Mesodermal cell (in vitro differentiated cells): ENCODE measurements around the gene TBC1D5.
"Not testable (repeated sequence)": the region's sequence is repeated elsewhere in the genome, so short reads cannot be mapped to it uniquely, and the experiment has no call there.

Experiments
- H3K27ac ChIP-seq: 2 replicates; pipeline ENCODE4 v1.7.0; 2013; ENCODE audit warnings: mild to moderate bottlenecking, low read depth, low read length, moderate library complexity; ENCODE audit not compliant: severe bottlenecking
- H3K36me3 ChIP-seq: 2 replicates; pipeline ENCODE4 v1.7.1; 2013; ENCODE audit warnings: mild to moderate bottlenecking, low read length, moderate library complexity; ENCODE audit not compliant: control insufficient read depth, insufficient read depth
- H3K4me1 ChIP-seq: one replicate; pipeline ENCODE4 v1.7.1; 2013; ENCODE audit warnings: mild to moderate bottlenecking, low read length; ENCODE audit not compliant: insufficient read depth, control insufficient read depth, poor library complexity, severe bottlenecking
- H3K4me3 ChIP-seq: 2 replicates; pipeline ENCODE4 v1.7.0; 2013; ENCODE audit warnings: low read length, control low read depth, mild to moderate bottlenecking; ENCODE audit not compliant: insufficient read depth, poor library complexity, severe bottlenecking; ENCODE audit errors: extremely low read depth
- H3K9me3 ChIP-seq: 2 replicates; pipeline ENCODE4 v1.7.1; 2013; ENCODE audit warnings: mild to moderate bottlenecking, low read length, moderate library complexity; ENCODE audit not compliant: control insufficient read depth
- WGBS, 2 experiments: methylation state at CpG; one replicate each; pipeline ENCODE4 v1.1.5; 2013; ENCODE audit warnings: missing lambda C conversion rate in 2 of 2; ENCODE audit not compliant: insufficient coverage in 2 of 2; 5-methylcytosine and 5-hydroxymethylcytosine counted together

The TBC1D5 gene

DNA sequence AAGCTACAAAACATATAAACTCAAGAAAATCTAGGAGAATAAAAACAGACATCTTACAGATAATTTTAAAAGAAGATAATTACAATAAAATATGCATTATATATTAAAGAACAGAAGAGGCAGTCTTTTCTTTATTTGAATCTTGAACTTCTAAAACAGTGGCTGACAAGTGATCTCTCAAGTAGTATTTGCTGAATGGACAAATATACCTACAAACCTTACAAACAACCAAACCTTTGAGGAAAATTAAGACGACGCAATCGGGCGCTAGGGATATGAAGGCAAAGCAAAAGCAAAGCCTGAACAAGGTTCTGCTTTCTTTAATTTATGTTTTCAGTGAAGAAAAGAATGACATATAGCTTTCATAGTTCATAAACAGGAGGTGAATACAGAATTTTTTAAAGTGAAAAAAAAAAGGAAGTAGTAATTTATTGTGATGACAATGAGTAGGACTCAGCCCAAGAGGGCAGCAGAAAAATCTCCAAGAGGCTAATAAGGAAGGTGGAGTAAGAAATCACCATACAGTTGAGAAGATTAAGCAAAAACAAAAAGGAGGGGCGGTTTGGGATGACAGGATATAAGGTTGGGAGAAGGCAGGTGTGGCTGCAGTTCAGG lies 347.8 kb downstream of the TBC1D5 start:
- Histone ChIP-seq H3K36me3 (no peaks in the 10 kb centered on the region), H3K9me3 (no peaks in the 10 kb centered on the region), H3K27ac (no peak overlapping the region), H3K4me1 (no peaks in the 10 kb centered on the region), H3K4me3 (no peak overlapping the region)
- 83 to 96% methylated on average over 1 to 3 of the region's 5 CpGs for WGBS, 2 experiments

DNA sequence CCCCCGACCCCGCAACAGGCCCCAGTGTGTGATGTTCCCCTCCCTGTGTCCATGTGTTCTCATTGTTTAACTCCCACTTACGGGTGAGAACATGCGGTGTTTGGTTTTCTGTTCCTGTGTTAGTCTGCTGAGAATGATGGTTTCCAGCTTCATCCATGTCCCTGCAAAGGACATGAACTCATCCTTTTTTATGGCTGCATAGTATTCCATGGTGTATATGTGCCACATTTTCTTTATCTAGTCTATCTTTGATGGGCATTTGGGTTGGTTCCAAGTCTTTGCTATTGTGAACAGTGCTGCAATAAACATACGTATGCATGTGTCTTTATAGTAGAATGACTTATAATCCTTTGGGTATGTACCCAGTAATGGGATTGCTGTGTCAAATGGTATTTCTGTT lies 349.9 kb downstream of the TBC1D5 start:
- 100% methylated on average over 1 of the region's 5 CpGs; no CpG with 5 or more reads in 1 of the 2 experiments for WGBS, 2 experiments

DNA sequence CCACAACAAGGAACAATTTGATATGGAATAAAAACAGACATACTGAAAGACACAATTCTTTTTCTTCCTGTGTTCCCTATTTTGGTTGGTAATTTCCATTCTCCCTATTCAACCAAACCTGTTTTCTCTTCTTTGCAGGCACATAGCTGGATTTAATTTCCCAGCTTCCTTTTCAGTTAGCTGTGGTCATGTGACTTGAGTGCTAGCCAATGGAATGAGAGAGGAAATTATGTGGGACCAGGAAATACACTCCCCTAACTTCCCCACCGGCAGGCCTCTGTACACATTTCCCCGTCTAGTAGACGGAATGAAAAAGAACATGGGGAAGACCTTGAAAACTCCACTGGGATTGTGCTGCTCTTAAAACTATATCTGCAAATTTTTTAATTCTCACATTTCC lies 351.6 kb downstream of the TBC1D5 start:
- H3K9me3 ChIP-seq: no peaks in the 10 kb centered on the region
- WGBS, 2 experiments: 97 to 100% methylated on average over 3 of the region's 3 CpGs
- H3K4me3 ChIP-seq: no peak overlapping the region
- no peaks in the 10 kb centered on the region for H3K4me1 ChIP-seq
- no peaks in the 10 kb centered on the region for H3K36me3 ChIP-seq
- no peak overlapping the region for H3K27ac ChIP-seq

More for the DNA sequence above, 349.9 kb downstream of the TBC1D5 start:
- H3K9me3 ChIP-seq, H3K27ac ChIP-seq, H3K36me3 ChIP-seq, H3K4me3 ChIP-seq, H3K4me1 ChIP-seq: not testable (repeated sequence)

DNA sequence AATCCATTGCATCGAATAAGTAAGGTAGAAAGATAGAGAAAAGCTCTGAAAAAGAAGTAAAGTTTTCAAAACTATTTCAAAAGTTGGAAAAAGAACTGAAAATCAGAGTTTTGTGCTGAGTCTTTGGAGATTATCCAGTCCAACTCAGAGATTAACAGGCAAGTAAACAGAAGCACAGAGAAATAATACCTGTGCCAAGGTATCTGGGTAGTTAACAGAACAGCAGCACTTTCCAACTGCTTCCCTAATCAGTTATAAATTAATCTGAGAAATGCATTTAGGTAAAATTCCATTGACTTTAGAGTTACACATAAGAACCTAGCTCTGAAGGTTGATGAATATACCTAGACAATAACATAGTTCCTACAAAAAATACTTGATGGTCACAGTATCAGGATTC lies 355.3 kb downstream of the TBC1D5 start:
- WGBS, 2 experiments: 100% methylated on average over 1 of the region's 1 CpG; no CpG with 5 or more reads in 1 of the 2 experiments
- Histone ChIP-seq H3K27ac (no peak overlapping the region), H3K4me3 (no peak overlapping the region), H3K4me1 (no peaks in the 10 kb centered on the region), H3K9me3 (no peaks in the 10 kb centered on the region), H3K36me3 (no peaks in the 10 kb centered on the region)

DNA sequence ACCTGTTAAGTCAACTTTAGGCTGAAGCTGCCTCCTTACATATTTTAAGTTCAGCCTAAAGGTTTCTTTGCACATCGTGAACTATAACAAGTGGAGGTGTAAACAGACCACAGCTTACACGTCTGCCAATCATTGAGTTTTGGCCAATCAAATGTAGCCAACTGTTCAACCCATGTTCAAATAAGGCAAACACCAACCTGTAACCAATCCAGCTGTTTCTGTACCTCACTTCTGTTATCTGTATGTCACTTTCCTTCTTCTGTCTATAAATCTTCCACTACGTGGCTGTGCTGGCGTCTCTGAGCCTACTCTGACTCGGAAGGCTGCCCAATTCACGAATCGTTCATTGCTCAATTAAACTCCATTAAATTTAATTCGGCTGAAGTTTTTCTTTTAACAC lies 356.0 kb downstream of the TBC1D5 start:
- no peaks in the 10 kb centered on the region for H3K9me3 ChIP-seq
- 95 to 98% methylated on average over 8 of the region's 8 CpGs for WGBS, 2 experiments

DNA sequence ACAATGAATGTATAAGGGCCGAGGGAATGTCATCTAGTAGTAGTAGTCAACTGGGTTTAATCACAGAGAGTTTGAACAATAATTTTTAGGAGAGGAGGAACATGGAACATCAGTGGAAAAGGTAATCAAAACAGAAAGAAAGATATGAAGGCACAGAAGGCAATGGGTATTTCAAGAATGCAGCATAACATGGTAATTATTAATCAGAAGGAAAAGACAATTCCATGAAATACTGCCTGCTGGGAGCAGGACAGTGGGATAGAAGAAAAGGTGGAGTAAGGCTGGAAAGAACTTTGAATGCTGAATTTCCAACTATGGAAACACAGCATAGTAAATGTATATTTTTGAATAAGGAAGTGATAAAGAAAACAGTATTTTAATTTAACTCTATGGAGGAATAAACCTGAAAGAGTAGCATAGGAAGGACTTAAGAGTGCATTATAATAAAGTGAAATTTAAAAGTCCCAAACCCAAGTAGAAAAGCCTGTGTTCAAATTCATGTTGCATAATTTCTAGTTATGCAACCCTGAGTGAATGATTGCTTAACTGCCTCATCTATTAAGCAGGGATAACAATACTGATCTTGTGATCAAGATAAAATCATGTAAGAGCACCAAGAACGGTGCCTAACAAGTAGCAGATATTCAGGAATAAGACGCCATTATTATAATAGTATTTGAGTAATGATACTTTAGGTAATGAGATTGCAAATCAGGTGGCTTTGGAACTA lies 357.7 kb downstream of the TBC1D5 start:
- H3K4me3 ChIP-seq: no peak overlapping the region
- WGBS, 2 experiments: 100% methylated on average over 2 of the region's 3 CpGs
- H3K9me3 ChIP-seq: no peaks in the 10 kb centered on the region
- no peaks in the 10 kb centered on the region for H3K4me1 ChIP-seq
- no peaks in the 10 kb centered on the region for H3K36me3 ChIP-seq
- H3K27ac ChIP-seq: no peak overlapping the region

More for the DNA sequence above, 356.0 kb downstream of the TBC1D5 start:
- Histone ChIP-seq H3K36me3 (no peaks in the 10 kb centered on the region), H3K4me3 (no peak overlapping the region), H3K27ac (no peak overlapping the region), H3K4me1 (no peaks in the 10 kb centered on the region)

DNA sequence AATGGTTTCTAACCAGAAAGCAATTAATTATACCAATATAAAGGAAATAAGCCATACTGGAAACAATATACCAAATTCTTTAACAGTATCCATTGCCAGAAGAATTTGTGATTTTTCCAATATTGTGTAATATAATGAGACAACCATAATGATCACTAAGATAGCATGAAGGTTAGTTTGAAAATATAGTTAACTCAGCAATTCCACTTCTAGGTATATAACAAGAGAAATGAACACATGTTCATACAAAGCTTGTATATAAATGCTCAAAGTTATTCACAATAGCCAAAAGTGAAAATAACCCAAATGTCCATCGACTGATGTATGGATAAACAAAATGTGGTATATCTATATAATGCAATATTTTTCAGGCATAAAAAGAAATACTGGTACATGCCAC lies 369.1 kb downstream of the TBC1D5 start:
- Histone ChIP-seq H3K4me1 (peaks cover 5% of the 10 kb centered on the region), H3K36me3 (peaks cover 4% of the 10 kb centered on the region), H3K9me3 (no peaks in the 10 kb centered on the region), H3K4me3 (no peak overlapping the region), H3K27ac (no peak overlapping the region)
- WGBS, 2 experiments: no CpG with 5 or more reads among the region's 1 CpG

DNA sequence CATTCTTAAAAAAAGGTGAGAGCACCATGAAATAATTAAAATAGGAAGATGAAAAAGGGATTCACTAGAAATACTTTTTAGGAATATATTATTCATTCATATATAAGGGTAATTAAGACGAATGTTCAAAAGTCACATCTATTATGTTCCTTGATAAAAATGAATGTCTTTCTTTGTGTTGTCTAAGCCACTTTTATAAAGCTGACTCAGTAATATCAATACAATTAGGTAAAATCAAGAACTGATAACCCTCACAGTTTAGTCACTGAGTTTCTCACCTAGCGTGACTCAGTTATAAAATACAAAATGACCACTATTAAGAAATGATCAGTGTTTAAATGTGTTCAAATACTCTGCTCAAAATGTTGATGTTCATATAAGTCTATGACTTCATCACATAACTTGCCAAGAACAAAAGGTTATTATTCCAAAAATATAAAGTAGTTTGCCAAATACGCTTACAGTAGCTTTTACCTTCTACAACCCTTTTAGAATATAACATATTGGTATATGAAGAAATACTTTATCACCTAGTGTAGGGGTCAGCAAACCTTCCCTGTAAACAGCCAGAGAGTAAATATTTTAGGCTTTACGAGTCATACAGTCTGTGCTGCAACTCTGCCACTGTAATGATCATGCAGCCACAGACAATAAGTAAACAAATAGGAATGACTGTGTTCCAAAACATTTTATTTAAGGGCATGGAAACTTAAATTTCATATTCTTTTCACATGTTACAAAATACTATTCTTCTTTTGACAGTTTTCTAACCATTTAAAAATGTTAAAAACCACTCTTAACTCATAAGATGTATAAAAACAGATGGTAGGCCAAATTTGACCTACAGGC lies 369.8 kb downstream of the TBC1D5 start:
- H3K4me3 ChIP-seq: no peak overlapping the region
- 100% methylated on average over 1 of the region's 4 CpGs; no CpG with 5 or more reads in 1 of the 2 experiments for WGBS, 2 experiments

DNA sequence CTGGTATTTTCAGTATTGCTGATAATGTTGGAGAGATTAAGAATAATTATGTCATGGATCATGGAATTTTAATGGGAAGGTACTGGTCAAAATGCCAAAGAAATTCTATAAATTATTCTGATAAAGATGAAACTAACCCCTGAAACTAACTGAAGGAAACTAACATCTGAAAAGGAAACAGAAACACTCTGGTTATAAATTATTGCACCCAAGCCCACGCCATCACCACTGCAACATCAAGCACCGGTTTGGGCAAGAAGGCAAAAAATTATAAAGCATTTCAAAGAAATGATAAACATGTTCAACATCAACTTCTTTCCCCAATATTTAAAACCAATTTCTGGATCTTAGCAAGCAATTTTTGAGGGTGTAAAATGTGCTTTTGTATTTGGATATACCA lies 372.5 kb downstream of the TBC1D5 start:
- Histone ChIP-seq H3K4me1 (peaks cover 5% of the 10 kb centered on the region), H3K27ac (no peak overlapping the region), H3K36me3 (peaks cover 4% of the 10 kb centered on the region), H3K9me3 (no peaks in the 10 kb centered on the region), H3K4me3 (no peak overlapping the region)
- WGBS, 2 experiments: no CpG with 5 or more reads among the region's 2 CpGs

More for the DNA sequence above, 369.8 kb downstream of the TBC1D5 start:
- H3K9me3 ChIP-seq: no peaks in the 10 kb centered on the region
- H3K27ac ChIP-seq: no peak overlapping the region
- H3K36me3 ChIP-seq: peaks cover 4% of the 10 kb centered on the region
- H3K4me1 ChIP-seq: peaks cover 5% of the 10 kb centered on the region

DNA sequence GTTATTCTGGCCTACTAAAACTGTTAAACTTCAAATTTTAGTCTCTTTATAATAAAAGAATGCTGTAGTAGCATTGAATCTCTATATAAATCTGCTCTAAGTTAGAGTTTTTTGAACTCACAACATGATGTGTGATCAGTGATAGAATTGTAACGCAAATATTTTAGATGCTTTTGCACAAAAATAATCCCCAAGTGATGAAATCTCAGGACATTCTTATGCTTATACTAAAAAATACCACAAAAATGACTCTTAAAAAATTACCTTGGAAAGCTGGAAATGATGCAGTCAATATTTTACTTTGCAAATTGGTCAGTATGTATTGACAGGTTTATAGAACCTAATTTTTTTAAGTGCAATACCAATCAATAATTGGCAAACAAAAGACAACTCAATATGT lies 375.3 kb downstream of the TBC1D5 start:
- Histone ChIP-seq H3K27ac (no peak overlapping the region), H3K4me3 (no peak overlapping the region), H3K9me3 (no peaks in the 10 kb centered on the region), H3K36me3 (peaks cover 4% of the 10 kb centered on the region), H3K4me1 (peaks cover 5% of the 10 kb centered on the region)
- no CpG with 5 or more reads among the region's 1 CpG for WGBS, 2 experiments
